Stimulated activated CD4-positive, alpha-beta T cell treated with anti-CD3 and anti-CD28 coated beads, Interleukin-1b, Interleukin-23, amount 100 ng/mL, for 4 hours (primary cell): Measurements from ENCODE around the gene JPH3.

Source experiments
- DNase-seq, 2 donors: peaks; one replicate each; pipeline ENCODE4 v3.0.0-alpha.2; 2020; ENCODE audit warnings: low read depth in 2 of 2

JPH3 gene

GRCh38 chr16:87697792-87698191, 95.5 kb downstream of the JPH3 start:
- no peak for DNase-seq

DNA sequence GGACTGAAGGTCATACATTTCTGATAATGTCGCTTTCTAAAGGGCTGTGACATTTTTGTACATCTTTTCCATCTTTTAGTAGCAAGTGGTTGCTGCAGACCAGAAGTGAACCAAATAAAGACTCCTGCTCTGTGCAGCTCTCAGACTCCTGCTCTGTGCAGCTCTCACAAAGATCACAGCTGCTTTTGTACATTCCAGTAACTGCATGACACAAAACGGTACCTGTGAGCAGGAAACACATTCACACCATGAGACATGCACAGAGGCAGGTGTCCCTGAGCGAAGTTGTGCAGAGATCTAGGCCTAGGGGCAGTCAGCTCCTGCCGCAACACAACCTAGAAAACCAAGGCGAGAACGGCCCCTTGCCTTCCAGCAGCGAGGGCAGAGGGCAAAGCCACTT, 95.9 kb downstream of the JPH3 start:
- DNase-seq = no peak

DNA sequence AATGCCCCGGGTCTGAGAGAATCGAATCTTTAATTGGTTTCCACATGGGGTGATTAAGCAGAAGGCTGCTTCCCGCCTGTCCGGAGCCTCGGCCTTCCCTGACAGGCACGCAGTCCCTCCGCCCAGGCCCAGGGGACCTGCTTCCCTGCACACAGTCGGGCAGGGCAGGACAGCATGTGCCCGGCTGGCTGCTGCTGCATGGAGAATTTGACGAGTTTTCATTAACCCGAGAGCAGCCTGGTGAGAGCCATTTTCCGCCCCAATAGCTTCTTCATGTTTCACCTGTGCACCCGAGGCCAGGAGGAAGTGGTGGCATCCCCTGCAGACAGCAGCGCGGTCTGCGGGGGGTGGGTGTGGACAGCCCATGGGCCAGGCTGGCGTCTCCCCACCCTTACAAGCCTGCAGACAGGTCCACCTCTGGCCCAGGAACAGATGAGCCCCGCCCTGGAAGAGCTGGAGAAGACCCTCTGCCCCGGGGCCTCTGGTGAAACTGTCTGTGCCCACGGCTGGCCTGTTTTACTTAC, 96.4 kb downstream of the JPH3 start:
- no peak for DNase-seq

DNA sequence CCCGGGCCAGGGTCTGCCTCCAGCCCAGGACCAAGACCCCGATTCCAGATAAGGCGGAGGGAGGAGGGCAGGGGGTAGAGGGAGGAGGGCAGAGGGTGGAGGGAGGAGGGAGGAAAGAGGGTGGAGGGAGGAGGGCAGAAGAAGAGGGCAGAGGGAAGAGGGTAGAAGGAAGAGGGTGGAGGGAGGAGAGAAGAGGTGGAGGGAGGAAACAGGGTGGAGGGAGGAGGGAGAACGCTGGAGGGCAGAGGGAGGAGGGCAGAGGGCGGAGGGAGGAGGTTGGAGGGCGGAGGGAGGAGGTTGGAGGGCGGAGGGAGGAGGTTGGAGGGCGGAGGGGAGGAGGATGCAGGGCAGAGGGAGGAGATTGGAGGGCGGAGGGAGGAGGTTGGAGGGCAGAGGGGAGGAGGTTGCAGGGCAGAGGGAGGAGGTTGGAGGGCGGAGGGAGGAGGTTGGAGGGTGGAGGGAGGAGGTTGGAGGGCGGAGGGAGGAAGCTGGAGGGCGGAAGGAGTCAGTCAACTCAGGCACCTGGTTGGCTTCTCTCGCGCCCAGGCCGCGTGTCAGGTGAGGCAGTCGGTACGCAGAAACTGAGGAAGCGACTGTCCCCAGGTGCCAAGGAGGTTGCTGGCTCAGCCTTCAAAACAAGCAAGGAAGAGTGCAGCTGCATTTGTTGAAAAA, 98.2 kb downstream of the JPH3 start:
- DNase-seq = no peak

DNA sequence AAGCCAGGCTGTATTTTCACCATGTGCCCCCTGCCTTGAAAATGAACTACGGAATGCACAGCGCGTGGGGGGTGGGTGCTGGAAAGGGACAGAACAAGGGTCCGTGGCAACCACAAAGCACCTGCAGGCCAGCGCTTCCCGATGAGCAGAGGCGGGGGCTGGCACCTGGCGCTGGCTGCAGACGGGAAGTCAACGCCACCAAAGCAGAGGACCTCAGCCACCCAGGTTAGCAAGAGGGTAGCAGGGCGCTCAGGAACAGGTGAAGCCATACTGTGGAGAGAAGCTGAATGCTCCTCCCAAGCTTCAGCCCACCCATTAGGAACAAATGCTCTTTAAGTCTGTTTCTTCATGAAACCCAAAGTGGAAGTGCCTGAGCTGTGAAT, 98.8 kb downstream of the JPH3 start:
- no peak for DNase-seq

- no peak for DNase-seq
Observed at GRCh38 chr16:87701505-87701921, 99.2 kb downstream of the JPH3 start.

DNA sequence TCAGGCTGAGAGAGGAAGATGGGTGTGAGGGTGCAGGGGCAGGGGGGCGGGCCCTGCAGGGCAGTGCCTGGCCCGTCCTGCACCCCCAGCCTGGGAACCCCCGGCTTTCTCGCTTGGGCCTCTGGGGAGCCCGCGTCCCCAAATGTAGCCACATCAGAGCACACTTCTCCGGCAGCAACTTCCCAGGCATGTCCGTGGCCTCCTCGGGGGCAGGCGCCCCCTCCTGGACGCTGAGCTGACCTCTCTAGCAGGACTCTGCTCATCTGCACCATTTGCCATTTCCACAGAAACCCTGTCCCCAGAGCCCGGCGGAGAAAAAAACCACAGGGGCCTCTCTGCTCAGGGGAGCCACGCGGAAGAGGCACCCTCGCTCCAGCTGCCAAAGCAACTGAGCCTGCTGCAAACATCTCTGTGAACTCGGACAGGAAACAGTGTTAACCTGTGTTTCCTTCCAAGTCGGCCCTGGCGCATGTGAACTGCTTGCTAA, 100.1 kb downstream of the JPH3 start:
- DNase-seq = peak in 1 of 2 donors; percentile 24

GRCh38 chr16:87703071-87703470, 100.8 kb downstream of the JPH3 start:
- DNase-seq = no peak

DNA sequence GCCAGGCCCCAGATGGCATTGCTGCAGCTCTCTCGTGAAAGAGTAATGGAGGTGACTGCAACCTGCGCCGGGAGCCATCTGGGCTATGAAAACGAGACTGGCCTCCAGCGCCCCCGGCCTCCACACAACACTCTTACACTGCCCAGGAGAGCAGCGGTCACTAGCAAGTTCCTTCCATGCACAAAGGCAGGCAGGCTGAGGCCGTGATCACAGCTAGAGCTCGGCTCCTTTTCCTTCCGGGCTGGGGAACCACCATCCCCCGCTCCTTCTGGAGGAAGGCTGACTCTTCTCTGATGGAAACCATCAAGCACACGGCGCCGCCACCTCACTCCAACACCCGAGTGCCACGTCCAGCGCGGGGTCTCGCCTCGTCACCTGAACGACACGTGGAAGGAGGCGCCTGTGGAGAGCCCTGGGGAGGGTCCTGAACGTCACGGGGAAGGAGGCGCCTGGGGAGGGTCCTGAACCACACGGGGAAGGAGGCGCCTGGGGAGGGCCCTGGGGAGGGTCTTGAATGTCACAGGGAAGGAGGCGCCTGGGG, 101.6 kb downstream of the JPH3 start:
- no peak for DNase-seq

DNA sequence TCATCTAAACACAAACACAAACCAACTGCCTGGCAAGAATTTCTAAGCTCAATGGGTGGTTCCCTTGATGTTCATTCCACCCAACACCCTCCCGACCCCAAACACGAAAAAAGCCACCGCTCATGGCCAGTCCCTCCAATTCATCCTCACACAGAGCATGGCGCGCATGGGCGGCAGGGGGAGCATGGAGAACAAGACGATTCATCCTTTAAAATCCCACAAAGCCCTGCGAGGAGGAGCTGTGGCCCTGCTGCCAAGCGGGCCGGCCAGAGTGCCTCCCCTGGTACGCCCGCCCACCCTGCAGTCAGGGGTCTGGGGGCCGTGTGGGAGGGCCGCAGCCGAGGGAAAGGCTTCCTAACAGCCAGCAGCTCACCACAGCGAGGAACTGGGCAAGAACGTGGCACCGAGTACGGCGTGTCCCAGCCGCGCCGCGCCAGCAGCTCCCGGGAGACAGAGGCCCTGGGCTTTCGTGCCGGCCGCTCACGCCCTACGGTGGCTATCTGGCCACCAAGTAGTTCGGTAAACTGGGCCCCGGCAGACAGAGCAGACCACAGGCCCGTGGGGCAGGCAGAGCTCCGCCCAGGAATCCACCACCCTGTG, 102.5 kb downstream of the JPH3 start:
- DNase-seq = no peak

DNA sequence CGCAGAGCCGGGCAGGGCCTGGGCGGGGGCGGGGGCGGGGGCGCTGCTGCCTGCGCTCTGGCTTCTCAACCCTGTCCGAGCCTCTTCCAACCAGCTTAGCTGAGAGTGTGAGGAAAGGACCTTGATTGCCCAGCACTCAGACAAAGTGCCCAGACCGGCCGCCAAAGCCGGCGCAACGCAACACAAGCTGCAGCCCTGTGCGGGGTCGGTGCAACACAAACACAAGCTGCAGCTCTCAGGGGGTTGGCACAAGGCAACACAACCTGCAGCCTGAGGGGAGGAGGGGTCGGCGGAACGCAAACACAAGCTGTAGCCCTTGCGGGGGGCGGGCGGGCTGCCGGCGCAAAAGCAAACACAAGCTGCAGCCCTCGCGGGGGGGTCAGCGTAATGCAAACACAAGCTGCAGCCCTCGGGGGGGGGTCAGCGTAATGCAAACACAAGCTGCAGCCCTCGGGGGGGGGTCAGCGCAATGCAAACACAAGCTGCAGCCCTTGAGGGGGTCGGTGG, 103.5 kb downstream of the JPH3 start:
- DNase-seq = no peak

DNA sequence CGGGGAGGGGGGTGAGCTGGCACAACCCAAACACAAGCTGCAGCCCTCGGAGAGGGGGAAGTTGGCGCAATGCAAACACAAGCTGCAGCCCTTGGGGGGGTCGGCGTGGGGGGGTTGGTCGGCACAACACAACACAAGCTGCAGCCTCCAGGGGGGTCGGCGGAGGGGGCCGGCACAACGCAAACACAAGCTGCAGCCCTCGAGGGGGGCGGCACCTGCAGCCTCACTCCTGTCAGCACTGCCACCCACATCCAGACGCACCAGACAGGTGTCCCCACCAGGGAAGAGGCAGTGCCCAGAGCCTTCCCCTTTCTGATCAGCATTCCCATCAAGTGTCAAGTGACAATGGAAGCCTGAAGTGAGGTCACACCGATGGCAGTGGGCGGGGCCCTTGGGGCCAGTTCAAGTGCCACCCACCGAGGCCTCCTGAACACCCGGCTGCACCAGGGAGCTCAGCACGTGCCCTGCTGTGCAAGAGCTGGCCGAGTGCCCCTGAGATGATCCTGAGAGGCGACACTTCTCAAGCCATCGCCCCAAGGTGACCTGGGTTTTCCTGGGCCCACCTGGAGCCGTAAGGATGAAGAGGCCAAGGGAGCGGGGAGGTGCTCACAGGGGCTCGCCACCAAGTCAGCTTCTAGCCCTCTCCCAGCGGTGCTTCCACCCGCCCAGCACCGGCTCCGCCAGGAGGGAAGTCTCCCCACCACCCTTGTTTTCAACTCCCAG, 104.1 kb downstream of the JPH3 start:
- no peak for DNase-seq

GRCh38 chr16:87707097-87707496, 104.8 kb downstream of the JPH3 start:
- no peak for DNase-seq

DNA sequence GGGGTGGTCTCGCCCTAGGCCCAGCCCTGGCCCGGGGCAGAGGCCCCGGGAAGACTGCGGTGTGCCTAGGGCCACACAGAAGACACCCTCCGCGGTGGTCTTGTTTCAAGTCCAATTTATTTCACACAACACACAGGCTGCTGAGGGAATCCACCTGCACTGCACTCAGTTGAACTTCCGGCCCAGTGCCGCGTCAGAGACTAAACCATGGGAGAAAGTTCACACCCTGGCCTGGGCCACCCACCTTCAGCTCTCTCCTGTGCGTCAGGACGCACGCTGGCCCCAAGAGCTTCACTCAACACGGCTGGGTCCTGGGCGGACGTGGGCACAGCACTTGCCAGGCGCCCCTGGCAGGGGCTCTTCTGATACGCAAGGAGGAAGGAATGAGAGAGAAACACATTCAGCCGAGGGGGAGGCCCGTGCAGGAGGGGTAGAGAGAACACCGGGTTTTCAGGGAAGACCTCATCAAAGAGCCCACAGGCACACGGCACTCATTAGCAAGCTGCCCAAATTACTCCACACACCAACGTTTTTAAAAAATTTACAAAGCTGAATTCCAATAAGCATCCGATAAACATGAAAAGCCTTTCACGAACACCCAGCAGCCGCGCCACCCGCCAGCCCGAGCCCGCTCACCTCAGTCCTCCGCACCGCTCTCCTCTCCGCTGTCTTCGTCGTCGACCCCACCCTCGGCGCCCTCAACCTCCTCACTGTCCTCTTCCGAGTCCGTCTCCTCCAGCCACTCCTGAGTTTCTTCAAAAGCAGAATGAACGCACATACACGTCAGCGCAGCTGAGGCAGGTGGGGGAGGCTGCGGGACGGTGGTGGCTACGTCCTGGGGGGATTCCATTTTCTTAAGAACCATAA, 105.6 kb downstream of the JPH3 start:
- DNase-seq = no peak

- no peak for DNase-seq
Observed at GRCh38 chr16:87708881-87709638, 106.8 kb downstream of the JPH3 start.

GRCh38 chr16:87709677-87710076, 107.4 kb downstream of the JPH3 start:
- DNase-seq = no peak

DNA sequence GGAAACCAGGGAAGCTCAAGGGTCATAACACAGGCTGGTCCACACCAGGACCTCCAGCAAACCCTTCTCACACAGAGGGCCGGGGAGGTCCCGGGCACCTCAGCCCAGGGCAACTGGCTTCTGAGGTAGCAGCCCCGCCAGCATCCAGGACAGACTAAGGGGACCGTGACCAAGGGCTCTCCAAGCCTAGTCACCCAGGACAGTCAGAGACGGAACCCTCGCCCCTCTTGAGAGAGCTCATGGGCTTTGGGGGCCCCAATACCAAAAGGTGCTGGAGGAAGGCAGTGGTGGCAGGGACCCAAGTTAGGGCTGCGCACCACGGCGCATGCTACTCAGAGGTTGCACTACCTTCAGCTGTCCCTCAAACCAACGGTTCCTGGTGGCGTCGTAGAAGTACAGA, 108.6 kb downstream of the JPH3 start:
- DNase-seq = no peak

- DNase-seq = no peak
Observed at GRCh38 chr16:87712184-87712762, 110.0 kb downstream of the JPH3 start.

DNA sequence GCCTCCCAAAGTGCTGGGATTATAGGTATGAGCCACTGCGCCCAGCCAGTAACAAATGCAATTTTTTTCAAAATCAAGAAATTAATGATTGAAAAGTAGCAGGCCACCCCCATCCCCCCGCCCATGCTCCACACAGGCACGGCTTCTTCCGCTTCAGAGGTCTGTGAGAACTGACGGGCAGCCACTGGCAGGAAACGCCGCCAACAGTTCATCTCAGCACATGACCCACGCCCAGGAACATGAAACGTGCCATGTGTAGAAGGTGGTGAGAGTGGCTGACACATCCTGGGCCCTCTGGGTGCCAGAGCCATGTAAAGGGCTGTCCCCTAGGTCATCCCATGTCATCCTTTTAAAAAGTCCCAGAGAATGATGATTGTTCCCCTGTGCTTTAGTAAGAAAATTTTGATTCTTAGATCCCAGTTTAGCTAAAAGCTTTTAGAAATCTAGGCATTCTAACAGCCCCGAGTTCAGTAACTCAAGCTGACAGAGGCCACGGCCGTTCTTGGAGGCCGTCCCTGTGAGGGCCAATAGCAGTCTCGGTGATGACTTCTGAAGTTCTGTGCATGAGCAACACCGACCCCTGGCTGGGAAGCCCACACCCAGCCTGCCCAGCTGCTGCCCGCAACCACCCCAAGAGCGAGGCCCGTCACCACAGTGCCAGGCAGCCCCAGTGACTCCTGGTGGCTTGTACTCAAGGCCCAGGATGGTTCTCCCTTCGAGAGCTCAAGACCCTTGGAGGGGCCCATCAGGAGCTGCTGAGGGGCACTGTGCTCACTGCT, 111.3 kb downstream of the JPH3 start:
- DNase-seq = peak; percentile 27 to 28
